ENCODE data around the gene CSTF2.

CSTF2 gene

GRCh38 chrX:100871594-100872560 lies 51.7 kb downstream of the CSTF2 start:
- DNase-seq (ENCODE audit: low read depth) = peak; percentile 26

GRCh38 chrX:100874325-100874724 lies 54.1 kb downstream of the CSTF2 start, which contains the start of gene NOX1:
TSS of gene NOX1 (minus strand) at chrX:100874359. CDS start at chrX:100874139, 220 bp downstream.
- DNase-seq (ENCODE audit: low read depth) = no peak

GRCh38 chrX:100880368-100880767 lies 60.2 kb downstream of the CSTF2 start:
- no peak for DNase-seq (ENCODE audit: low read depth)

- no peak for DNase-seq (ENCODE audit: low read depth)
Observed at GRCh38 chrX:100883654-100884053, 63.5 kb downstream of the CSTF2 start.
